ENCODE measurements around the gene EMC6. TPM values are rescaled to one million over a fixed set of nuclear protein-coding genes. Genes with fewer than 3 reads are reported as not detected.
"Not testable (repeated sequence)": the region's sequence is repeated elsewhere in the genome, so short reads cannot be mapped to it uniquely, and the experiment has no call there.

The EMC6 gene
- total RNA-seq, 4 donors from 2014 or later: 9.8 to 19.4 (median 13.0) TPM

- TF ChIP-seq, protein P1, sequence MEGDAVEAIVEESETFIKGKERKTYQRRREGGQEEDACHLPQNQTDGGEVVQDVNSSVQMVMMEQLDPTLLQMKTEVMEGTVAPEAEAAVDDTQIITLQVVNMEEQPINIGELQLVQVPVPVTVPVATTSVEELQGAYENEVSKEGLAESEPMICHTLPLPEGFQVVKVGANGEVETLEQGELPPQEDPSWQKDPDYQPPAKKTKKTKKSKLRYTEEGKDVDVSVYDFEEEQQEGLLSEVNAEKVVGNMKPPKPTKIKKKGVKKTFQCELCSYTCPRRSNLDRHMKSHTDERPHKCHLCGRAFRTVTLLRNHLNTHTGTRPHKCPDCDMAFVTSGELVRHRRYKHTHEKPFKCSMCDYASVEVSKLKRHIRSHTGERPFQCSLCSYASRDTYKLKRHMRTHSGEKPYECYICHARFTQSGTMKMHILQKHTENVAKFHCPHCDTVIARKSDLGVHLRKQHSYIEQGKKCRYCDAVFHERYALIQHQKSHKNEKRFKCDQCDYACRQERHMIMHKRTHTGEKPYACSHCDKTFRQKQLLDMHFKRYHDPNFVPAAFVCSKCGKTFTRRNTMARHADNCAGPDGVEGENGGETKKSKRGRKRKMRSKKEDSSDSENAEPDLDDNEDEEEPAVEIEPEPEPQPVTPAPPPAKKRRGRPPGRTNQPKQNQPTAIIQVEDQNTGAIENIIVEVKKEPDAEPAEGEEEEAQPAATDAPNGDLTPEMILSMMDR (IDR thresholded peaks at IDR 0.05): no peak
- ATAC-seq (ENCODE audit: low FRiP score): peak; percentile 39
- DNase-seq (ENCODE audit: low spot score): no peak
These were observed 26.6 kb downstream of the EMC6 start for GRCh38 chr17:3695129-3695722.

- DNase-seq (ENCODE audit: low spot score) (no peak), ATAC-seq (ENCODE audit: low FRiP score) (peak; percentile 35)
- TF ChIP-seq, protein P1 (IDR thresholded peaks at IDR 0.05): no peak
These were observed 27.3 kb downstream of the EMC6 start, which contains the start of gene P2RX5 for GRCh38 chr17:3695723-3696411. Gene P2RX5 (minus strand): TSS chr17:3696155. CDS start chr17:3696005, 150 bp downstream.

GRCh38 chr17:3697103-3697476 lies 28.5 kb downstream of the EMC6 start:
- DNase-seq (ENCODE audit: low spot score): no peak
- TF ChIP-seq, protein P1 (IDR thresholded peaks at IDR 0.05): no peak
- ATAC-seq (ENCODE audit: low FRiP score): no peak

- ATAC-seq (ENCODE audit: low FRiP score): no peak
- DNase-seq (ENCODE audit: low spot score): no peak
- TF ChIP-seq, protein P1 (IDR thresholded peaks at IDR 0.05): no peak
These were observed 29.5 kb downstream of the EMC6 start for GRCh38 chr17:3698139-3698538.

- TF ChIP-seq, protein P1 (IDR thresholded peaks at IDR 0.05): no peak
- DNase-seq (ENCODE audit: low spot score): no peak
- no peak for ATAC-seq (ENCODE audit: low FRiP score)
These were observed 31.3 kb downstream of the EMC6 start for GRCh38 chr17:3699951-3700350.

GRCh38 chr17:3702041-3702539 lies 33.5 kb downstream of the EMC6 start:
- ATAC-seq (ENCODE audit: low FRiP score); DNase-seq (ENCODE audit: low spot score): not testable (repeated sequence)

- DNase-seq (ENCODE audit: low spot score) (no peak), ATAC-seq (ENCODE audit: low FRiP score) (no peak)
- TF ChIP-seq, protein P1 (IDR thresholded peaks at IDR 0.05): no peak
These were observed 36.5 kb downstream of the EMC6 start for GRCh38 chr17:3704931-3705717.

- not testable (repeated sequence) for ATAC-seq (ENCODE audit: low FRiP score); DNase-seq (ENCODE audit: low spot score)
These were observed 37.0 kb downstream of the EMC6 start for GRCh38 chr17:3705718-3705984.
